Measurements from ENCODE around the gene RNU7-1.

The RNU7-1 gene

DNA sequence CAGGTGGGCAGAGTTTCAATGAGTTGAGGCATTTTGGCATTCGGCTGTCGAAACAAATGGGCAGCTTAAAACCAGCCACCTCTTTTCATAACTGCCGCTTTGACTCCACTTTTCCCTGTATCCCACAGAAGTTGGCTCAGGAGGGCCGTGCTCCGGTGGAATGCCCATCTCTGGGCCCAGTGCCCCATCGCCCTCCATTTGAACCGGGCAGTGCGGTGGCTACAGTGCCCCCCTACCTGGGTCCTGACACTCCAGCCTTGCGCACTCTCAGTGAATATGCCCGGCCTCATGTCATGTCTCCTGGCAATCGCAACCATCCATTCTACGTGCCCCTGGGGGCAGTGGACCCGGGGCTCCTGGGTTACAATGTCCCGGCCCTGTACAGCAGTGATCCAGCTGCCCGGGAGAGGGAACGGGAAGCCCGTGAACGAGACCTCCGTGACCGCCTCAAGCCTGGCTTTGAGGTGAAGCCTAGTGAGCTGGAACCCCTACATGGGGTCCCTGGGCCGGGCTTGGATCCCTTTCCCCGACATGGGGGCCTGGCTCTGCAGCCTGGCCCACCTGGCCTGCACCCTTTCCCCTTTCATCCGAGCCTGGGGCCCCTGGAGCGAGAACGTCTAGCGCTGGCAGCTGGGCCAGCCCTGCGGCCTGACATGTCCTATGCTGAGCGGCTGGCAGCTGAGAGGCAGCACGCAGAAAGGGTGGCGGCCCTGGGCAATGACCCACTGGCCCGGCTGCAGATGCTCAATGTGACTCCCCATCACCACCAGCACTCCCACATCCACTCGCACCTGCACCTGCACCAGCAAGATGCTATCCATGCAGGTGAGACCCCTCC lies 5.0 kb upstream of the RNU7-1 start:
- DNase-seq = peak; percentile 66

DNA sequence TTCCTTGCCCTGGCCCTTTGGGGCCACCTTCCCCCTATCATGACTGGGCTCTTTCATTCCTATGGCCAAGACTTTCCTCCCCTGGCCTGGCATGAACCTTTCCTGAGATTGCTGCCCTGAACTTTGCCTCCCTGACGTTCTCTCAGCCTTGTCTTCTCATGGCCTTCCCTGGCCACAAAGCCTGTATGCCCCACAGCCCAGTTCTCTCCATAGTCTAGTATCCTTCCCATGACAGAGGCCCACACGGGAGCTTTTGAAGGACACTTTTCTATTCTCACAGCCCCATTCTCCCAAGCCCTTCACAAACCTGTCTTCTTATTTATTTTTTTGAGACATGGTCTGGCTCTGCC lies 4.5 kb upstream of the RNU7-1 start:
- DNase-seq = no peak

DNA sequence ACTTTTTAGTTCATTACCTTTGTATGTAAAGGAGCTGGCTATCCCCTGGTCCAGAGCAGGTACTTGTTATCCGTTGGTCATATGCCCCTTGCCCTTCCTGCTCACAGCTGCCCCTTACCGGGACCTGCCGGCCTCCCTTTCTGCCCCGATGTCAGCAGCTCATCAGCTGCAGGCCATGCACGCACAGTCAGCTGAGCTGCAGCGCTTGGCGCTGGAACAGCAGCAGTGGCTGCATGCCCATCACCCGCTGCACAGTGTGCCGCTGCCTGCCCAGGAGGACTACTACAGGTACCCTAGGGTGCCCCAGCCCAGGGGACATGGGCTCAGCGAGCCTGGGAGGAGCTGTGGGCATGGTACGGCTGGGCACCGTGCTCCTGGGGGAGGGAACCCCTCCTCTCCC lies 2.3 kb upstream of the RNU7-1 start:
- peak; percentile 61 for DNase-seq

DNA sequence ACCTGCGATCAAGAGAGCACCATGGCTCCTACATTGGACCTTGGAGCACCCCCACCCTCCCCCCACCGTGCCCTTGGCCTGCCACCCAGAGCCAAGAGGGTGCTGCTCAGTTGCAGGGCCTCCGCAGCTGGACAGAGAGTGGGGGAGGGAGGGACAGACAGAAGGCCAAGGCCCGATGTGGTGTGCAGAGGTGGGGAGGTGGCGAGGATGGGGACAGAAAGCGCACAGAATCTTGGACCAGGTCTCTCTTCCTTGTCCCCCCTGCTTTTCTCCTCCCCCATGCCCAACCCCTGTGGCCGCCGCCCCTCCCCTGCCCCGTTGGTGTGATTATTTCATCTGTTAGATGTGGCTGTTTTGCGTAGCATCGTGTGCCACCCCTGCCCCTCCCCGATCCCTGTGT lies 1.8 kb upstream of the RNU7-1 start:
- peak; percentile 54 for DNase-seq

DNA sequence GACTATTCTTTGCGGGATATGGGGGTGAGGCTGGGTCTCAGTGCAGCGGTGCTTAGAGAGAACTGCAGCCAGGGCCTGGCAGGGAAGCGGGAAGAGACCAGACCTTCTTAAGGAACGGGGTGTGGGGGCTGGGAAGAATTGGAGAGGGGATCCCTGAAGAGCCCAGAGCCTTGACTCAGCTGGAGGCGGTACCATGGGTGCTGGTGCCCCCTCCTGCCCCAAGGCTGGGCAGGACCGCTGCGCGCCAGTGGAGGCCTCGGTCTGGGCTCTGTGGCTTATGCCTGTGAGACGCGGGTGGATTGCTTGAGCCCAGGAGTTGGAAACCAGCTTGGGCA lies 1.3 kb upstream of the RNU7-1 start:
- DNase-seq = peak; percentile 61

DNA sequence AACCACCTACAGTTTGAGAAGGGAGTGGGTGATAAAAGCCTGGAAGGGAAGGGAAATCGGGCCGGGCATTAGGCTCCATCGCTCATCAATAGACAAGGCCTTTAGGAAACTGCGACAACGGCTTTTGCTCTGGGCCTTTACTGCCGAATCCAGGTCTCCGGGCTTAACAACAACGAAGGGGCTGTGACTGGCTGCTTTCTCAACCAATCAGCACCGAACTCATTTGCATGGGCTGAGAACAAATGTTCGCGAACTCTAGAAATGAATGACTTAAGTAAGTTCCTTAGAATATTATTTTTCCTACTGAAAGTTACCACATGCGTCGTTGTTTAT lies 261 bp upstream of the RNU7-1 start:
- DNase-seq = peak; percentile 92

DNA sequence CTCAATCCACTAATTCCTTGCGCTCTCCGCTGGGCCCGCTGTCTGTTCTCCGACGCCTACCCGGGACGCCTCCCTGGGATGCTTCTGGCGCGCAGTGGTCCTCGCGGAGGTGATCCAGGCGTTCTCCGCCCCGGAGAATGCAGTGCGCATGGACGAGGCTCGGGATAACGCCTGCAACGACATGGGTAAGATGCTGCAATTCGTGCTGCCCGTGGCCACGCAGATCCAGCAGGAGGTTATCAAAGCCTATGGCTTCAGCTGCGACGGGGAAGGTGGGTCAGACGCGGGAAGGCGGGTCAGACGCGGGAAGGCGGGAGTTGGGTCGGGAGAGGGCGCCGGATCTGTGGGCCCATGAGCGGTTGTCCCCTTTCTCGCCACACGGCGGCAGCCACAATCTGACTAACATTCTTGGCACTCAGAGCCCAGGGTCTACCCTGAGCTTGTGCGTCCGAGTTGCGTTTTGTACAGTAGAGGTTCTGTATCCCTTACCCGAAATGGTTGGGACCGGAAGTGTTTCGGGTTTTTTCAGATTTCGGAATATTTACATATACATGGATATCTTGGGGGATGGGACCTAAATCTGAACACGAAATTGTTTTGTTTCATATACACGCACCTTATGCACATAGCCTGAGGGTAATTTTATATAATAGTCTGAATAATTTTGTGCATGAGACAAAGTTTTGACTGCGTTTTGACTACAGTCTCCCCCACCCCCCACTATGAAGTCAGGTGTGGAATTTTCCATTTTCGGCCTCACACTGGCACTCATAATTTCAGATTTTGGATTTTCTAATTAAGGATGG lies 968 bp downstream of the RNU7-1 start:
- DNase-seq = peak; percentile 95

DNA sequence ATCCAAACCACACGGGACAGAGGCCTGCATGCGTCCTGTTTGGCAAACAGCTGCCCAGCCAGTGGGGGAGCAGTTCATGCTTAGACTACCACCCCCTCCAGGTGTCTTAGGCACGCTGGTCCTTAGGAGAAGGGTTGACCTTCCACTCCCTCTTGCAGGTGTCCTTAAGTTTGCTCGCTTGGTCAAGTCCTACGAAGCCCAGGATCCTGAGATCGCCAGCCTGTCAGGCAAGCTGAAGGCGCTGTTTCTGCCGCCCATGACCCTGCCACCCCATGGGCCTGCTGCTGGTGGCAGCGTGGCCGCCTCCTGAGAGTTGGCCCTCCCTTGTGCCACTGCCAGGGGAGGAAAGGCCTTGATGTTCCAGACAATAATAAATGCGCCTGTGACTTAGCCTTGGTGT lies 2.0 kb downstream of the RNU7-1 start:
- DNase-seq = no peak

DNA sequence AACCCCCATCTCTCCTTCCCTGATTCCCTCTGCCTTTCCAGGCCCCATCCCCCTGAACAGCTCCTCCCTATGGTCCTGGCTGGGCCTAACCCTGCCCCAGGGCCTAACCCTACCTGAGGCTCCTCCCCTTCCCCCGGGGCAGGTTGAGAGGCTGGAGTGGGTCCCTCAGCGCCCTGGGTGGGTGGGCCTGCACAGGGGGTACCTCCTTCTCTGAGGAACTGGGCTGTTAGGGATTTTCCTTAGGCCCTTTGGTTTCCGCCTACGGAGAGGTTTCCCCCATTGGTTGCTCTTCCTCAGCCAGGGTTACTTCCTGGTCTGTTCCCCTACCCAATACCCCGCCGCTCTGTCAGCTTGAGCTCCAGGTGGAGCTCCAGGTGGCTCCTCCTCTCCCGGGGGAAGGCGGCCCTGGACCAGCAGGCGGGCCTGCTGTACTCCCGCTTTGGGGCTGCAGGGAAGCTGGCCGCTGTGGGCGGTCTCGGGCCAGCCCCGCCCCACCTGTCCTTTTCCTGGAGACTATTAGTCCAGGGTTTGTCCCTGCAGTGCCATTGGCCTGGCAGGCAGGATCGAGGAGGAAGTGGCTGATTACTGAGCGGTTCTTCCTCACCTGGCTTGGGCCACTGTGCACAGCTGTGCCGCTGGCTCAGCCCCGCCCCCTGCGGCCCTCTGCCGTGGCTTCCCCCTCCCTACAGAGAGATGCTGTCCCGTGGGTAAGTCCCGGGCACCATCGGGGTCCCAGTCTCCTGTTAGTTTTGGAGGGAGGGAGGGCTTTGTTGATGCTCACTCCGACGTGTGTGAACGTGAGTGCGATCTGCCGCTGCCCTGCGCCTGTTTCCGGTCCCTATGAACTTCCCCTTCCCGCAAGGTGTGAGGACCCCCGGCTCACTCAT lies 2.7 kb downstream of the RNU7-1 start:
- DNase-seq = peak; percentile 86

DNA sequence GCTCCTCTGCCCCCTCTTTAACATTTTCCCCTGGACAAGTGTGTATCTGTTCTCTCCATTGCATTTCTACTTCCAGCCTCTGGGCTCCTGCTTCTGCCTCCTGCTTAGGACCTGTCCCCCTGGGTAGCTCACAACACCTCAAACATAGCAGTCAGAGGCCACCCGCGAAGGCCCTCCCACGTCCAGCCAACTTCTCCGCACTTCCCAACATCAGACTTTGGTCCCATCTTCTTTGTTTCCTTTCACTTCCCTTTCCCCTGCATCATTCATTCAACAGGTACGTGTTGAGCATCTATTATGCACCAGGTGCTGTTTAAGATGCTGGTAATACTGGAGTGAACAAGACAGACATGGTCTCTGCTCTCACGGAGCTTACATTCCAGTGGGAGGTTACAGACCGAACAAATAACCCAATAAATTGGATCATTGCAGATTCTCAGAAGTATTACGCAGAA lies 3.3 kb downstream of the RNU7-1 start:
- DNase-seq = no peak

DNA sequence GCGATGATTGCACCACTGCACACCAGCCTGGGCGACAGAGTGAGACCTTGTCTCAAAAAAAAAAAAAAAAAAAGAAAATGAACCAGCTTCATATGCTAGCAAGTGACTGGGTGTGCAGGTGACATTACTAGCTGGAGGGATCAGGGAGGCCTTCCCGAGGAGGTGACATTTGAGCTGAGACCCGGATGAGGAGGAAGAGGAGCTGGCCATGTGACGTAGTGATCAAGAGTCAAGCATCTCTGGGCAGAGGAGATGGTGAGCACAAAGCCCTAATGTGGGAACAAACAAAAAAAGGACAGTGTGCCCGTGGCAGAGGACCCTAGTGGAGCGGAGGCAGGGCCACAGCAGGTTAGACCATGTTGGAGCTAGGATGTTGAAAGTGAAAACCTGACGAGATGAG lies 4.0 kb downstream of the RNU7-1 start:
- no peak for DNase-seq

DNA sequence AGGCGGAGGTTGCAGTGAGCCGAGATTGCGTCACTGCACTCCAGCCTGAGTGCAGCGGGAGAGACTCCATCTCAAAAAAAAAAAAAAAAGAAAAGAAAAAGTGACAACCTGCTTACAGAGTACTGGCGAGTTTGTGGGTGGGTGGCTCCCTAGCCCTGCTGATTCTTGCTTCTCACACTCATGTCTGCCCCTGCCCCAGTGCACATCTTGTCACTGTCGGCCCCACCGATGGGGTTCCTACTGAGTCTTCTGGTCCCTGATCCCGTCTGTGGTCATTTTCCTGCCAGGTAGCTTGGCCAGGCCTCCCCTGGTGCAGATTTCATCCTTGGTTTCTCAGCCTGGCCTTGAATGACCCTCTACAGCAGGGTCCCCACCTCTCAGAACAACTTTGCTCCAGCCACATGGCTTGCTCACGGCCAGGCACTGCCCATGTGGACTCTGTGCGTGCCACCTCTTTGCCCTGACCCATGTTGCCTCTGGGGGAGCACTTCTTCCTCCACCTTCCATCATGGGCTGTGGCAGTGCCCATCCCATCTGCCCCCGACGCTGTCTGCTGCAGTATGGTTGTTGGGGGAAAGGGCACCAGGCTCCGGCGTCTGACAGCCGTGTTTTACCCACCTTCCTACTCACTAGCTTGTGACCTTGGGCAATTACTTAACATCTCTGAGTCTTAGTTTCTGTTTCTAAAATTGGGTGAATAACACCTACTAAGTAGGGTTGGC lies 5.4 kb downstream of the RNU7-1 start:
- peak; percentile 77 for DNase-seq

DNA sequence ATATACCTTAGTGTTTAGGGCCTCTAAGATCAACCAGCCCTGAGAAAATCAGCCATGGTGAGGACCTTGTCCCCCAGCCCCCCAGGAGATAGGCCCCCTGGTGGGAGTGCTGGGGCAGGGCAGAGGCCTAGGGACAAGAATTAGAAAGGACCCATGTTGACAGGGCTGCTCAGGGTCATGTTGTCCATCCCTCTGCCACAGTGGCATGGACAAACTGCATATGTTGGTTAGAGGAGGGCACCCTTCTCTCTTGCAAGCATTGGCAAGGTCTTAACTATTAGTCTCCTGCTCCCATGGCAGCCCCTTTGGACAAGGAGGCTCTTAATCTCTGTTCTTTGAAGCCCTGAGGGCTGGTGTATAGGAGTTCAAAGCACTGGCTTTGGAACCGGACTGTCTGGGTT lies 6.8 kb downstream of the RNU7-1 start:
- DNase-seq = peak; percentile 73

DNA sequence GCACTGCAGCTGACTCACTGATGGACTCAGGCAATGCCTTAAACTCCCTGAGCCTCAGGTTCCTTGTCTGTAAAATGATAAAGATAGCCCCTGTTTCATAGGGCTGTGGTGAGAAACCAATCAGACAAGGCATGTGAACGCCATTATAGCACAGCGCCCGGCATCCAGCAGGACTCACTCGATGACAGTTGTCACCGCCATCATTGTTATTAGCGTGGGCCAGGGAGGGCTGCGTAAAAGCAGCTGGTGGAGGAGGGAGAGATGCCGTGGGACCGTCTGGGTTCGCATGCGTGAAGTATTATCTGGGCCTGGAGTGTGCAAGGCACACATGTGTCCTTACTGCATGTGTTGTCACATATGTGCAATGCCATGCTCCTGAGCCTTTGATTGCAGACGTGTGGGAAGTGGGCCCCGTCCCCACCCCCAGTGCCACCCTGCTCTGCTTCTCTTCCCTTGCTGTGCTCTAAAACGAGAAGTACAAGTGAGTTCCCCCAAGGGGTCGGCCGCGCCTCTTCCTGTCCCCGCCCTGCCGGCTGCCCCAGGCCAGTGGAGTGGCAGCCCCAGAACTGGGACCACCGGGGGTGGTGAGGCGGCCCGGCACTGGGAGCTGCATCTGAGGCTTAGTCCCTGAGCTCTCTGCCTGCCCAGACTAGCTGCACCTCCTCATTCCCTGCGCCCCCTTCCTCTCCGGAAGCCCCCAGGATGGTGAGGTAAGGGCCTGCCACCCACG lies 7.4 kb downstream of the RNU7-1 start, which contains the start of gene PTPN6:
TSS of gene PTPN6 (plus strand) at position 546 of the 730 bp plus-strand sequence. CDS start at position 703, 157 bp downstream.
- peak; percentile 84 for DNase-seq

DNA sequence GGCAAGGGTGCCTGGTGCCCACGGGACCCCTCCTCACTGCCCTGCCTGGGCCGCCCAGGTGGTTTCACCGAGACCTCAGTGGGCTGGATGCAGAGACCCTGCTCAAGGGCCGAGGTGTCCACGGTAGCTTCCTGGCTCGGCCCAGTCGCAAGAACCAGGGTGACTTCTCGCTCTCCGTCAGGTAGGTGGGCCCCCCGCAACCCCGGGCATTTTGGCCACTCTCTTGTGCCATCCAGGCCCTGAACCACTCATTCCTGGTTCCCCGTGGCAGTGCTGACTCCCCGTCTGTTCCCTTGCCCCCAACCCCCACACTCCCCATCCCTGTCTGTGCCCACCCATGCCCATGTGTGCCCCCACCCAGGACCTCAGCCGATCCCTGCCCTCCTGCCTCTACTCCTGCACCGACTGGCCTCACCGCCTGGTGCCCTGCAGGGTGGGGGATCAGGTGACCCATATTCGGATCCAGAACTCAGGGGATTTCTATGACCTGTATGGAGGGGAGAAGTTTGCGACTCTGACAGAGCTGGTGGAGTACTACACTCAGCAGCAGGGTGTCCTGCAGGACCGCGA lies 8.0 kb downstream of the RNU7-1 start:
- no peak for DNase-seq

DNA sequence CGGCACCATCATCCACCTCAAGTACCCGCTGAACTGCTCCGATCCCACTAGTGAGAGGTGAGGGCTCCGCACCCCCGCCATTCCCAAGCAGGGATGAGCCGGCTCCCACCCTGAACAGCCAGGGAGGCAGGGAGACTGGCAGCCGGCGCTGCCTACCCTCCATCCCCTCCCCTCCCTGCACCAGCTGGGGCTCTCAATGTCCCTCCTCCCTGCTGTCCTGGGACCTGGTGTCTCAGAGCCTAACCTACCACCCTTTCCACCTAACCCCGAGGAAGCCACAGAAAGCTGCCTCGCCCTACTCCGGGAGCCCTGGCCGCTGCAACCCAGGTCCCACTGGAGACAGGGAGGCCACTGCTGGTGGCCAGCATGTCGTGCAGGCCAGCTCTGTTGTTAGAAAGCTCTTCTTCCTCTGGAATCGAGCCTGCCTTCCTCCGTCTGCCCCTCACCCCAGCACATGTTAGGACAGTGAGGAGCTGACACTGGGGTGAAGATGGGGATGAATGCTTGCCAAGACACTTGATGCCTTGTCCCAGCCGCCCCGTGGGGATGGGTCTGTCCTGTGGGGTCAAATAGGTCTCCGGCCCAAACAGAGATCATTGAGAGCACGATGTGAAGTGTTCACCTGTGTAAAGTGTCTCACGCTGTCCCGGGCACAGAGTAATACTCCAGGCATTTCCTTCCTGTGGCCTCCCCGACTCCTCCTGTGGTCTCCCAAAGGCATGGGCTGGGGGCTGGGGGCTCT lies 8.7 kb downstream of the RNU7-1 start:
- DNase-seq = peak; percentile 76

DNA sequence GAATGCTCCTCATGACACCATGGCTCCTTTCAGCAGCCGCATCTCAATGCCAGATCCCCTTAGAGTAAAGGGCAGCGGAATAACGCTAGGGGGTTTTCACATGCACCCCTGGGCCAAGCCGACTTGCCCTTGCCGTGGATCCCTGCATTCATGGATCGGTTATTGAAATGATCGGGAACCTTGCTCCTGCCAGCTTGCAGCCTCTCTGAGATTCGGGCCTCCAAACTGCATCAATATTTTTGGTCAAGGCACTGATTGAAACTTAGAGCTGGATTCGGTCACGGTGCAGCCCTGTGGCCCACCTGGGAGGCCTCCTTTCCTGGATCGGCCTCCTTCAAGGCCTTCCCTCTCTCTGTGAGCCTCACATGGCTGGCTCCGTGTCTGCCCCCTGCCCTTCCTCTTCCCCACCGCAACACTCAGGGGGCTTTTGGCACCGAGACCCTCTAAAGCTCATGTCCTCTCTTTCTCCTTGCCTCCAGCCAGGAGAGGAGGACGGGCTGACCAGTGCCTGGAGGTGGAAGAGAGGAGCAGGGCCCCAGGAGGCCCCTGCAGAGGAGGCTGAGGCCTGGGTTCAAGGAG lies 9.3 kb downstream of the RNU7-1 start:
- peak; percentile 77 for DNase-seq

DNA sequence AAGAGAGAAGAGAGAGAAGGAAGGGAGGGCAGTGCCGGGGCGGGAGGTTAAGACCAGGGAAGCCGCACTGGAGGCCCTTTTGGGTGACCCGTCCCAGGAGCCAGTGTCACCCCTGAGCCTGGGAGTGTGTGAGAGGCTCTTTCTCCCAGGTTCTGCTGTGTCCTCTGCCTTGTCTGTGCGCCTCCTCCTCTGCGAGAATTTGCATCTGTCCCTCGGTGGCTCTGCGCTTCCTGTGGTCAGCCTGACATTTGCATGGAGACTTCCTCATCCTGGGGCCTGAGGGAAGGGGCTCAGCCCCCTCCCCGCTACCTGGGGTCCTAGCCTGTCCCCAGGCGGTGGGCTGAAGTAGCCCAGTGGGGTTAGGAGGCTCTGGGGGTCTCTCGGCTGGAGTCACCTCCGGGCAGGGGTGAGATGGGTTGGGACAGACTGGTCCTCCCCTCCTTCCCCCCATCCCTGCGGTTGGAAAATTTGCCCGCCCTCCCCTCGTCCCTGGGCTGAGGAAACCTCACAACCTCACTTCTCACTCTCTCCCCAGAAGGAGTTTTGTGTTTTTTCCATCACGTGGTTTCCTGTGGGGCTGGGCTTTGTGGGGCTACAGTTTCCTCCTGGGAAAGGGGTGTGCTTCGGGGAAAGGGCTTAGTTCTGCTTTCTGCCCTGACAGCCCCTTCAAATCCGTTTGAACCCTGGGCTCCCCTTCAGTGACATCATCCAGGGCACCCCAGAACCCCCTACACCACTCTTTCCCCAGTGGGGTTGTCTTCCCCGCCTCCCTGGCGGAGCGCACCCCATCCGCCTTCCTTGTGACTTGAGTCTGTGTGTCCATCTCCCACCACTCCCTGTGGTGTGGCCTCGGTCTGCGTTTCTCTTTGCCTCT lies 10.1 kb downstream of the RNU7-1 start:
- DNase-seq = peak; percentile 94

Measured in activated effector memory CD4-positive, alpha-beta T cell treated with anti-CD3 and anti-CD28 coated beads, Interleukin-2, amount 50 U/mL, for 16 hours (primary cell).